NK-92 treated with Interleukin-12 subunit alpha and Interleukin-12 subunit beta, amount 100 ng/mL, for 24 hours (cell line): ENCODE measurements around the gene TMEM190.
"Not testable (repeated sequence)": the region's sequence is repeated elsewhere in the genome, so short reads cannot be mapped to it uniquely, and the experiment has no call there.

Experiments used
- DNase-seq: peaks from one replicate; lab custom pipeline; 2025; lab: John Stamatoyannopoulos, UW

Gene TMEM190

DNA sequence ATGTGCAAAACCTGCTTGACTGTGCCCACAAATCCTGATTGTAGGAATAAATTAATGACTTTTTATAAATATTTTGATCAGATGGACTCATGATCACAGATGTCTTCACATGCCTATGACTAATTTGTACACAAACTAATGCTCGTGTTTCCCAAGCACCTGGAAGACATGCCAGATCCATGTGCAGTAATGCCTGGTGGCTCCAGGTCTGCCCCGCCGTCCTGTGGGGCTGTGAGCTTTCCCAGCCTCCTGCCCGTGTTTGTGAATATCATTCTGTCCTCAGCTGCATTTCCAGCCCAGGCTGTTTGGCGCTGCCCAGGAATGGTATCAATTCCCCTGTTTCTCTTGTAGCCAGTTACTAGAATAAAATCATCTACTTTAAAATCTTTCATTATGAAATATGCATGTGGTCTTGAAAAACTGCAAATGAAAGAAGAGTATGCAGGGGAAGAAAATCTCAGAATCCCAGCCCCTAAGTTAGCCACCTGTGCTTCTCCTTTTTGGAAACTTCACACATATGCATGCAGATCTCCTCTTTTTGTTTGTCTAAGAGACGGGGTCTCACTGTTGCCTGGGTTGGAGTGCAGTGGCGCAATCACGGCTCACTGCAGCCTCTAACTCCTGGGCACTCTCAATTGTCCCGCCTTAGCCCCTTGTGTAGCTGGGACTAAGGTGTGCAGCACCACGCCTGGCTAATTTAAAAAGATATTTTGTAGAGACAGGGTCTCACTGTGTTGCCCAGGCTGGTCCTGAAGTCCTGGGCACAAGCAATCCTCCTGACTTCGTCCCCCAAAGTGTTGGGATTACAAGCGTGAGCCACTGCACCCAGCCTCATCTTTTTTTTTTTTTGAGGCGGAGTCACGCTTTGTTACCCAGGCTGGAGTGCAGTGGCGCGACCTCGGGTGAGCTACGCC is 15.3 kb downstream of the TMEM190 start:
- no peak for DNase-seq

DNA sequence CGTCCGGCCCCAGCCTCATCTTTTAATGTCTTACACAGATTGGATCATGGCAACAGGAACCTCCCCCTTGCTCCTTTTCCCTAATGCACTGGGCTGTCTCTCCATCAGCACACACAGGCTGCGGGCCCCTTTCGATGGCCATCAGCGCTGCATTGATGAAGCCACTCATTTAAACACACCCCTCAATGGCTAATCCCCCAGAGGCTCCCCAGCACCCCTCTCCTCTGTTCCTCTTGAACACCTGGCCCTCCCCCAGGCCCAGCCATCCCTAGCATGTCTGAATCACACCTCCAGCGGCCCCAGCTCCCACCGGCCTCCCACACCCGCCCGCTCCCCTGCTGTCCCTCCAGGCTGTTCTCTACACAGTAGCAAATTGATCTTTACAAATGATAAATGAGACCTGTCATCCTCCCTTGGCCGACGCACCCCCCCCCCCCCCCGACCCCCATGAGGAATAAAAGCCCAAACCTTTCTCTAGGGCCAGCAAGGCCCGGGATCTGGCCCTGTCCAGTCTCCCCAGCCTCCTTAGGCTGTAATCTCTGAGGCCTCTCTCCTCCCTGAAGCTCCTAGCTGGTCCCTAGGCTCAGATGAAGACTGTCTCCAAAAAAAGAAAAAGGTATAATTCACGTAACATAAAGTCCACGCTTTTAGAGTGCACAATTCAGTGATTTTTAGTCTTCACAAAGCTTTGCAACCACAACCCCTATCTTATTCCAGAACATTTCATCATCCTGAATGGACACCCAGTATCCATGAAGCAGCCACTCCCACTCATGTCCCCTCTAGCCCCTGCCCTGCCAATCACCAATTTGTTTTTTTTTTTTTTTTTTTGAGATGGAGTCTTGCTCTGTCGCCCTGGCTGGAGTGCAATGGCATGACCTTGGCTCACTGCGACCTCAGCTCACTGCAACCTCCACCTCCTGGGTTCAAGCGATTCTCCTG is 16.5 kb downstream of the TMEM190 start:
- no peak for DNase-seq

DNA sequence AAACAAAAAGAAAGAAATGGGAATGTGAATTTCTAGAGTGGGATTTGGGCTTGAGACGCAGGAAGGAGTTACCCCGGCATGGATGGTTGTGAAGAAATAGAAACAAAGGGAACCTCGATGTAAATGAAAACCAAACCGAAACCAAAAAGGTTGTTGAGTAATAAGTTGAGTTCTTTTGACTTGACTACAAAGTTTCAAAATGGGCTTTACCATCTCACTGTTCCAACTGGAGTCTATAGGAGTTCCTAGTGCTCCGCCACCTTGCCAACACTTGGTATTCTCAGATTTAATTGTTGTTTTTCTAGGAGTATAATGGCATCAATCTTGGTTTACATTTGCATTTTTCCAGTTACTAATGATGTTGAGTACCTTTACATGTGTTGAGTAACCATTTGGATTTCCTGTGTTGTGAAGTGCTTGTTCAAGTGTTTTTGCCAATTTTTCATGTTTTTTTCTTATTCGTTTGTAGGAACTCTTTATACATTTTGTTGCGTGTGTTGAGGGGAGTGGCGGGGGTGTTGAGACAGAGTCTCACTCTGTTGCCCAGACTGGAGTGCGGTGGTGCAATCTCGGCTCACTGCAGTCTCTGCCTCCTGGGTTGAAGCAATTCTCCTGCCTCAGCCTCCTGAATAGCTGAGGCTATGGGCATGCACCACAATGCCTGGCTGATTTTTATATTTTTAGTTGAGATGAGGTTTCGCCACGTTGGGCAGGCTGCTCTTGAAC is 21.7 kb downstream of the TMEM190 start:
- no peak for DNase-seq

DNA sequence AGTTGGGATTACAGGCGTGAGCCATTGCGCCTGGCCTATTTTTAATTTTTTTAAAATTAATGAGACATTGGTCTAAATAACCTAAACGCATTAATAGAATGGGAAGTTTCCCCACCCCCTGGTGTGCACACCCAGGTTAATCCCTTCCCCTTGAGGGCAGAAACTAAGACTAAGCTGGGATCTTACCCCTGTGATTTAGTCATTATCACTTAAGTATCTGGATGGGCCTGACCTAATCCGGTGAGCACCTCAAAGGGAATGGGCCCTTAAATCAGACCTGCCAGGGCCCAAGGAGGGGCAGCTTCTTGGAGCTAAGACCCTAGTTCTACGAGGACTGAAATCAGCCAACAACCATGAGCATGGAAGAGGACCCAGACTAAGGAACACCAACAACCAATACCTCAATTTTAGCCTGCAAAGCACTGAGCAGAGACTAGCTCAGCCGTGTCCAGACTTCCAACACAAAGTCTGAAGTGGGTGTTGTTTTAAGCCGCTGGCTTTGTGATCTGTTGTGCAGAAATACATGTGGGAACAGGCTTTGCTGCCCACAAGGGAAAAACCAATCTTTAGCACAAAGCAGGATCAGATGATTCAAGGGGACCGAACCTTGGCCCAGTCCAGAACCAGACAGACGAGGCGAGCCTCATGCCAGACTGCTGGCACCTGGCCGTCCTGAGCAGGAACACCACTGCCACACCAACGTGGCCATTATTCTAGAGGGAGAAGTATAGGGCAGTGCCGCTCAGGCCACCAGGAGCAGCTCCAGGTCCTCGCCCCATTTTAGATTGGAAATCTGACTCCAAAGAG is 23.9 kb downstream of the TMEM190 start:
- DNase-seq, result no peak

DNA sequence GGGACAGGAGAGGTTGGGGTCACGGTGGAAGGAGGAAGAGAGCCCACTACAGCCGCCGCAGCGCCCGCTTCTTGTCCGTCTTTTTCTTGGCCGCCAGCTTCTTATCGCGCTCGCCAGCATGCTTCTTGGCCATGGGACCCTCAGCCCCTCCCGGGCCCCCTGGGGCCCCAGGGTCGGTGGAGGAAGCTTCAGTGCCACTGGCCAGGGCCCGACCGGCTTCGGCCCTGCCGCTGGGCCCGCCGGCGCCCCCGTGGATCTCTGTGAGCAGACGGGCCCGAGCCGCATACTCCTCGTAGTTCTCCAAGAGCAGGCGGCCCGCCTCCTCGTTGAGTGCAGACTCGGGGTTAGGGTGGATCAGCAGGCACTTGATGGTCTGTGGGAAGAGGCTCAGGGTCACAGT is 24.8 kb downstream of the TMEM190 start:
- not testable (repeated sequence) for DNase-seq

DNA sequence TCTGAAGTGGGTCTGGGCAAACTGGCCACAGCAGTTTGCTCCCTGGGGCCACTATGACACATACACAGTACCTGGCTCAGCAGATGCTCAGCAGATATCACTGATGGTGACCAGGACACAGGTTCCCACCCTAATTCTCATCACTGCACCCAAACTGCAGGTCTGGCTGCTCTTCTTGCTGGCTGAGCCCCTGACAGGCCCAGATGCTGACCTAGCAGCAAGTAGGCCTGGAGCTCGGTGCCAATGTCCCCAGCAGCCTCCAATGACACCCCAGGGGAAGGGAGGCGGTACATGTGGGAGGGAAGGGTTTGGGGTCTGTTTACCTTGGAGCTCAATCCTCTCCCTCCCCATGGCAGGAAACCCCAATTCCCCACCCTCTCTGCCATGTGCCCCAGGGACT is 25.9 kb downstream of the TMEM190 start:
- no peak for DNase-seq

DNA sequence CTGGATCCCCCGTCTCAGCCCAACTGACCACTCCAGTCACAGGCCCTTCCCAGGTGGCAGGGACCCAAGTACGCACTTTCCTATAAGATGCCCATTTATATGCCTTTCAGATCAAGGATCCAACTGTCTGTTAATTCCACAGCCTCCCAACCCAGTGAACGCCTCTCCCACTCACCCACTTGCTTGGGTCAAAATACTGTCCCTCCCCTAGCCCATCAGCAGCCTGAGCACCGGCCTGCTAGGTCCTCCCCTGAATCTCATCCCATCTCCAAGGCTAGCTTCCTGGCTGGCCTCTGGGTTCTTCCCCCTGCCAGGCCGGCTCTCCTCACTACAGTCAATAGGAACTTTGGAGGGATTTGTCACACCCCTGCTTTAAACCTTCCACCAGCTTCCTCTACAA is 29.0 kb downstream of the TMEM190 start:
- no peak for DNase-seq

DNA sequence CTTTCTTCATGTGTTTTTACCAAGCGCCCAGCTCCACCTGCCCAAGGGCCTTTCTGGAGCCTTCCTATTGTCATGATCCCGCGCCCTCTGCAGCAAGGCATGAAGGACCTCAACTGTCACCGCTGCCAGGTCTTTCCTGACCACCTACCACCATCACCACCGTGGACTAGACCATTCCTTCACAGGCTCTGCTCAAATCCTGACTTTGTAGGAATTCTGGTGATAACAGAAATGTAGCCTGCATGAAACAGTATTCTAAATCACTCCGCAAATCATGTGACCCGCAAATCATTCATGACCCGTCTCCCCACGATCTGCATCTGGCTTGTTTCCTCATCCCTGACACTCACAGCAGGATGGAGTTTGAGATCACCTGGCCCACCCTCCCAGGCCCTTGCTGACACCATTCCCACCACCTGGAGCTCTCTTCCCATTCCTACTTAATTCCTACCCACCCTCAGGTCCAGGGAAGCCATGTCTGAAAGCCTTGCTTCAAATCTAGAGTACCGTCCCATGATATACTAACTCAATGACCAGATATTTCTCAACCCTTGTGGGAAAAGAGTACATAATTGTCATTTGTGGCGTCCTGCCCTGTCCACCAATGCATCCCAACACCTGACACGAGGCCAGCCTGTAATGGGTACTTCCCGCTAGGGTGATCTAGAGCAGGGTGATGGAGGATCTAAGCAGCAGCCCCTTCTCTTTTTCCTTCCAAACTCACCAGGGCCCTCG is 29.6 kb downstream of the TMEM190 start:
- no peak for DNase-seq

DNA sequence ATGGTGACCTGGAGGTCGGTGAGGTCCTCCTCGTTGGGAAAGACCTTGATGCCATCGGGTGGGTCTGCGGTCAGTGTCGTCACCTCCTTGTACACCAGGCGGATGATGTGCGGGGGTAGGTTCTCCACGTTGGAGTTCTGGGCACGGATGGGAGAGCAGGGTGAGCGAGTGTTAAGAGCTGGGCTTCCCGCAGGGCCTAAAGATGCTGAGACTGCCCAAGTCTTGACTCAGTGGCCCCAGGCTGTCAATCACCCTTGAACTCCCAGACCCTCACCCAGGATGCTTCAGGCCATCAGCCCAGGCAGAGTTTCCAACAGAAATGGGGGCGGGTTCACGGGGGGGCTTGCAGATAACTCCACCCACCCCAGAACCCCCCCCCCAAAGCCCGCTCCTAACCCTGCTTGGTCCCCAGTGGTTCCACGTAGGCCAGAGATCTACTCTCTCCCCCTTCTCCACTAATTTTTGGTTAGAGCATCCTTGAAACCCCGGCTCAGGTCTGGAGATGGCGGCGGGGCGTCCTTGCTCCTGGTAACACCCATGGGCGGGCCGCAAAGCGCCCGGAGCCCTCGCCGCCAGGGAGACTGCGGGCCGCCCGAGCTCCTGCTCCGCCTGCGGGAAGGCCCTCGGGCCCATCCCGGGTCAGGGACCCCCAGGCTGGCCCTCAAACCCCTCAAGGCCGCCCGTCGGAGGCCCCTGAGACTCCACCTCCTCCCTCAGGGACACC is 30.4 kb downstream of the TMEM190 start:
- peak; percentile 61 for DNase-seq

DNA sequence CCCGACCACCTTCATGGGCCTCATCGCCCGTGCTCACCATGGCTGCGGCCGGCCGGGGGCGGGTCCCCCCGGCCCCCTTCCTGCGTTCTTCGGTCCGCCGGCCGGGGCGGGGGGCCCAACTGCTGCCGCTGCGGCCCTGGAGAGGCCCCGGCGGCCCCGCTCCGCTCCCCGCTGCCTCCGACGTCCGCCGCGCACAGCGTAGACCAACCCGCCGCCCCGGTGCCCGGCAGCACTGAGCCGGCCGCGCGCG is 30.8 kb downstream of the TMEM190 start, which contains the start of gene UBE2S:
UBE2S (minus strand) TSS at position 239 of the 250 bp plus-strand sequence; CDS start at position 40, 199 bp downstream.
- DNase-seq, result not testable (repeated sequence)

DNA sequence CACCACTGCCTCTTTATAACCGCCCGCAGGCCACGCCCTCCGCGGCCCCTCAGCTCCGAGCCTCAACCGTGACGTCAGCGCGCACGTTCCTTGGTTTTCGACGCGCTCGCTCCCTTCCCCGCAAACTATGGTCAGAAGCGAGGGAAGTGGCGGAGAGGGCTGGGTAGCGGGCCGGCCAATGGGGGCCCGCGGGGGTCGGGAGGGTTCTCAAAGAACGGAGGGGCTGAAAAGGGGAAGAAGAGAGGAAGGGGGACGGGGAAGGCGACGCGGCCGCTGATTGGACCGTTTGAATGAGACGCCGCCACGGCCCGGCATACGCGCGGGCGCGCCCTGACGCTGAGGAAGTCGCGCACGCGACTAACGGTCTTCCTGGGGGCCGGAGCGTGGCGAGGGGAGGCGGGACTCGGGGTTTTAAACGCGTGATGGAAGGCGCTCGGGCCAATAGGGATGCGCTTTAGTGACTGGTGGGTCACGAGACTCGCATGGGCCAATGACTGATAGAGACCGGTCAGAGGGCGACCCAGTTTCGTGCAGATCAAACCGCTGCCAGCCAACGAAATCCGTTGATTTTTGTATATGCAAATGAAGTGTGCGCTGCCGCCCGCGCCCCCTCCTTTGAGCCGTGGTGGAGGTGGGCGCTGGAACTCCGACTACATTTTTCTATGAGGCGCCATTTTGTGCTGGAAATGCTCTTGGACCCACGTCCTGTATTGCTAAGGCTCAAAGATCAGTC is 31.3 kb downstream of the TMEM190 start:
- peak; percentile 98 for DNase-seq

DNA sequence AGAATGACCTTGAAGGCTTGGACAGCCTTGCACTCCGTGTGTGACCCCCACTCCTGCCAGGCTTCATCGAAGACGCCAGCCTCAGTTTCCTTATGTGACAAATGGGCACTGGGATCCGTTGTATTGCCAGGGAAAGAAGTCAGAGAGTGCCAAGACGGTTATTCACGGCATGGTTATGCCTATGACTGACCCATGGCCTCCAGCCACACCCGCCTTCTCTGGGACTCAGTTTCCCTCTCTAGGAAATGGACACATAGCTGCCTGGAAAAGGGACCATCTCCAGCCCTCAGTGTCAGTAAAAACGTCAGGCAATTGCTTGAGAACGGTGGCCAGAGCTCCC is 31.9 kb downstream of the TMEM190 start:
- no peak for DNase-seq

DNA sequence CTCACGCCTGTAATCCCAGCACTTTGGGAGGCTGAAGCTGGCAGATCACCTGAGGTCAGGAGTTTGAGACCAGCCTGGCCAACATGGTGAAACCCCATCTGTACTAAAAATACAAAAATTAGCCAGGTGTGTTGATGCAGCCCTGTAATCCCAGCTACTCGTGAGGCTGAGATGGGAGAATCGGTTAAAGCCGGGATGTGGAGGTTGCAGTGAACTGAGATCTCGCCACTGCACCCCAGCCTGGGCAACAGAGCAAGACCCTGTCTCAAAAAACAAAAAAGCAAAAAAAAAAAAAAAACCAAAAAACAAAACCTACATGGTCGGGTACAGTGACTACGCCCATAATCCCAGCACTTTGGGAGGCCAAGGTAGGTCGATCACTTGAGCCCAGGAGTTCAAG is 32.6 kb downstream of the TMEM190 start:
- DNase-seq, result not testable (repeated sequence)

DNA sequence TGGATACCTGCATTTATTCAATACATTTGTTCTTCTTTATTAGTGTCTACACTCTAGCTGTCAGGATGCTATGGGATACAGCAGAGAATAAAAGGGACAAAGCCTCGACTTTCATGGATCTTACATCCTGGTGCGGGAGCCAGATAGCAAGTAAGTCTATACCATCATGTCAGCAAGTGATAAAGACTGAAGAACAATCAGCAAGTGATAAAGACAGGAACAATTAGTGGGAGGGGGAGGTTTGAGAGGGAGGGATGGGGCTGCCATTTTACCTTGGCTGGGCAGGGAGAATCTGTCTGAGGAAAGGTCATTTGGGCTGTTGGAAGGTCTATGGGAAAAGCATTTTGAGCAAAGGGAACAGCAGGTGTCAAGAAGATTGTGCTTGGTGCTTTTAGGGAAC is 33.5 kb downstream of the TMEM190 start:
- DNase-seq, result no peak

DNA sequence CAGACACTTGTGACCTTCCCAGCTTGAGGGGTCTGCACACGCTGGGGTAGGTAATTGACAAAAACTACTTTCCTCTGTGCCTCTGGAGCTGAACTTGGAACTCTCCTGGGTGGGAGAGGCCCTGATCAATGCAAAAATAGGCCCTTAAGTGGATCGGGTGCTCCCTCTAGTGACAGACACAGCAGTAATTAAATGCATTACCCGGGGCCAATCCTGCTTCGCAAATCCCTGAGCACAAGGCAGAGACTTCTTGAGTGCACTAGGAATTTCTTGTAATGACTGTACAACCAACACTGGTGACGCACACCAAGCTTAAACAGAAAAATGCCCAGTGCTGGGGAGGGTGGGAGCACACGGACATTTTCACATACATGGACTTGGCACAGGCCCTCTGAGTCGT is 41.6 kb downstream of the TMEM190 start:
- peak; percentile 19 for DNase-seq

DNA sequence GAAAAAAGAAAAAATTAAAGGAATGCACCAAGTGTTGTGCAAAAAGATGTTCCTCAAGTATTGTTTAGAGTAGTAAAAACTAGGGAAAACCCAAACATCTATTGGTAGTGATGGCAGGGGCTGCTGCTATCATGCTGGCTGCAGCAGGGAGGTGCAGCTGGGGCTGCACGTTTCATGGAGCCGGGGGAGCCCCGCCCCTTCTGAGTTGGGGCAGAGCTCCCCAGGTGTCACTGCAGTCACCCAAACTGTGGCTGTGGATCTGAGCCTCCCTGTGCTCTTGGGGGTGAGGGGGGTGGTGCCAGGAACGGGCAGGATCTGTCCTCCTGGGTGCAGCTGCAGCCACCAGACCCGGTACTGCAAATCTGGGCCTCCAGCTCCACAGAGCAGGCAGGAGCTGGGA is 42.5 kb downstream of the TMEM190 start:
- no peak for DNase-seq

DNA sequence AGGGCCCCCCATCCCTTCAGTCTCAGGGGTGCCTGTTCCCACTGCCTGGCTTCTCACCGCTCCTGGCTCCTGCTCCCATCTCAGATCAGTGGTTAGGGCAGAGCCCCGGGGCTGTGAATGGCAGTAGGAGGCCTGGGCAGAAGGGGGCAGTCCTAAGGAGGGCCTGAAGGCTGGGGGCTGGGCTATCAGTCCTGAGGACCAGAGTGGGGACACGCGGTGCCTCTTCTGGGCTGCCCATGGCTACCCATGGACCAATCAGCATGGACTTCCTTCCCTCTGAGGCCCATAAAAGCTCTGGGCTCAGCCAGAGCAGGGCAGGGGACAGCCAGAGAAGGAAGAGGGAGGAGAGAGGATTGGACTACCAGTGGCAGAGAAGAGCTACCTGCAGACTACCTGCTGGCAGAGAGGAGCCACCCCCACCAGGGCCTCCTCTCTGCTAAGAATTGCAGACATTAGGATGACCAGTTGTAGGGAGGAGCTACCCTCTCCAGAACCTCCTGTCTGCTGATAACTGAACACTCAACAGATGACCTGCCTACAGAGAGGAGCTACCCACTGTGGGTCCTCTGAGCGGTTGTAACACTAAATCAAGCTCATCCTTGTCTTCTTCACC is 43.1 kb downstream of the TMEM190 start:
- no peak for DNase-seq

DNA sequence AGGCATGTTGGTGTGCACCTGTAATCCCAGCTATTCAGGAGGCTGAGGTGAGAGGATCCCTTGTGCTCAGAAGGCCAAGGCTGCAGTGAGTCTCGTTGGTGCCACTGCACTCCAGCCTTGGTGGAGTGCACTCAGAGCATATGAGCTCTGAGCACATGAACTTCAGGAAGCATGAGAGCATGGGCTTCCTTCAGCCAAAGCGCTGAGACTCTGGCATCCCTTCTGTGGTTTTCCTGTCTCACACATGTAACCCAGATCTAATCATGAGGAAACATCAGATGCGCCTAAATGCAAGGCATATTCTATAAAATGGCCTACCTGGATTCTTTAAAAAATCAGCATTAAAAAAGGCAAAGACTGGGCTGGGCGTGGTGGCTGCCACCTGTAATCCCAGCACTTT is 44.7 kb downstream of the TMEM190 start:
- DNase-seq, result not testable (repeated sequence)
